ENCODE data around the gene CHI3L1.

The CHI3L1 gene

GRCh38 chr1:203167026-203167912 lies 19.2 kb downstream of the CHI3L1 start:
- DNase-seq: no peak

- no peak for DNase-seq
Observed at GRCh38 chr1:203166192-203166940, 20.1 kb downstream of the CHI3L1 start.

GRCh38 chr1:203165800-203166161 lies 20.7 kb downstream of the CHI3L1 start:
- DNase-seq: no peak

GRCh38 chr1:203165101-203165799 lies 21.3 kb downstream of the CHI3L1 start:
- DNase-seq: no peak

GRCh38 chr1:203163891-203164635 lies 22.4 kb downstream of the CHI3L1 start:
- DNase-seq: no peak

GRCh38 chr1:203162403-203162802 lies 24.1 kb downstream of the CHI3L1 start:
- no peak for DNase-seq

GRCh38 chr1:203161703-203162102 lies 24.8 kb downstream of the CHI3L1 start:
- no peak for DNase-seq

- DNase-seq: no peak
Observed at GRCh38 chr1:203161175-203161574, 25.3 kb downstream of the CHI3L1 start.

GRCh38 chr1:203159844-203160243 lies 26.7 kb downstream of the CHI3L1 start:
- peak; percentile 43 for DNase-seq

- peak; percentile 98 for DNase-seq
Observed at GRCh38 chr1:203158960-203159665, 27.4 kb downstream of the CHI3L1 start.

- DNase-seq: no peak
Observed at GRCh38 chr1:203158423-203158822, 28.1 kb downstream of the CHI3L1 start.

- no peak for DNase-seq
Observed at GRCh38 chr1:203156280-203156679, 30.2 kb downstream of the CHI3L1 start.

- DNase-seq: no peak
Observed at GRCh38 chr1:203153989-203154821, 32.3 kb downstream of the CHI3L1 start.

- peak; percentile 40 for DNase-seq
Observed at GRCh38 chr1:203153051-203153988, 33.2 kb downstream of the CHI3L1 start.

- peak; percentile 41 for DNase-seq
Observed at GRCh38 chr1:203152158-203153034, 34.1 kb downstream of the CHI3L1 start.

- peak; percentile 31 for DNase-seq
Observed at GRCh38 chr1:203151362-203152157, 34.9 kb downstream of the CHI3L1 start.

GRCh38 chr1:203150511-203151297 lies 35.8 kb downstream of the CHI3L1 start:
- peak; percentile 68 for DNase-seq
